ENCODE results near the gene GALNT11. TPM values are rescaled to one million over a fixed set of nuclear protein-coding genes. Genes with fewer than 3 reads are reported as not detected.

The GALNT11 gene
- total RNA-seq, 1 experiment from 2014 or later = 24.1 TPM

DNA sequence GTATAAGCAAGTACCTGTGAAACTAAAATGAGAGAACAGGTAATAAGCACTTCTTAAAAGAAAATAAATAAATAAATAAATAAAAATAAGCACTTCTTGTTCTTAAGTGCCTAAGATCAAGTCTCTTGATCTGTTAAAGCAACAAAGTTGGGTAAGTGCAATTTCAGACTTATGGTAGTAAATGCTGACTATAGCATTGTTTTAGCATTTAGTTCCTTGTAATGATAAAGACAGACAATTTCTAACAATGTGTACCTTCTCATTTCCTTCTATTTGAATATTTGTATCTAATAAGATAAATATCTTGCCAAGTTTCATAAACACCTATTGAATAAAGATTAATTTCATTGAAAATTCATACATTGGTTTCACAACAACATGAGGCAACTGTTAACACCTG lies 87.4 kb downstream of the GALNT11 start:
- Histone ChIP-seq H2BK12ac (ENCODE audit: insufficient read length, low read depth, low read length) (no peak overlapping the region), H3K23ac (ENCODE audit: insufficient read length, low read depth, low read length) (no peak overlapping the region), H3K14ac (ENCODE audit: insufficient read depth, low read length) (no peak overlapping the region), H3K9ac (ENCODE audit: extremely low read depth, insufficient read length, low read length) (no peak overlapping the region), H3K4me1 (ENCODE audit: insufficient read depth, low read length) (no peaks in the 10 kb centered on the region), H3K79me2 (ENCODE audit: insufficient read depth, low read length) (no peaks in the 10 kb centered on the region), H3T11ph (ENCODE audit: low read length) (no peak overlapping the region), H4K20me1 (ENCODE audit: control insufficient read depth, insufficient read depth, insufficient read length) (no peaks in the 10 kb centered on the region), H2AK5ac (ENCODE audit: insufficient read length, low read length) (no peak overlapping the region), H4K8ac (replicated peaks; ENCODE audit: insufficient read length, low read depth, low read length) (no peak overlapping the region), H2BK120ac (ENCODE audit: low read depth, low read length, poor library complexity, severe bottlenecking) (no peak overlapping the region), H4K5ac (ENCODE audit: insufficient read length, low read depth, low read length) (no peak overlapping the region), H3K18ac (ENCODE audit: insufficient read length, low read depth, low read length) (no peak overlapping the region), H3K56ac (ENCODE audit: insufficient read length, low read depth, low read length) (no peak overlapping the region), H3K23me2 (ENCODE audit: insufficient read length, low read depth, low read length, poor library complexity, severe bottlenecking) (no peaks in the 10 kb centered on the region), H3K4me2 (ENCODE audit: insufficient read depth, insufficient read length, low read length) (no peak overlapping the region), H3K27me3 (ENCODE audit: insufficient read depth, low read length) (no peaks in the 10 kb centered on the region), H4K91ac (ENCODE audit: insufficient read length, low read depth, low read length) (no peak overlapping the region), H2BK15ac (ENCODE audit: low read depth, low read length) (no peak overlapping the region), H2BK5ac (ENCODE audit: insufficient read length, low read length) (no peak overlapping the region), H3K79me1 (ENCODE audit: insufficient read depth, low read depth, low read length, poor library complexity, severe bottlenecking) (no peaks in the 10 kb centered on the region), H3K9me3 (ENCODE audit: control insufficient read depth, low read depth, low read length) (no peaks in the 10 kb centered on the region), H3K27ac (ENCODE audit: insufficient read length, low read depth, low read length) (no peak overlapping the region), H2BK20ac (ENCODE audit: low read depth, low read length, poor library complexity, severe bottlenecking) (no peak overlapping the region), H3K4ac (ENCODE audit: low read depth, low read length) (no peak overlapping the region), H2AFZ (ENCODE audit: low read length) (no peak overlapping the region)
- H3K27ac Mint-ChIP-seq = no peak overlapping the region
- DNase-seq = no peak
- TF ChIP-seq CTCF (conservative IDR thresholded peaks at IDR 0.05) = no peak
- H3K4me1 Mint-ChIP-seq = no peaks in the 10 kb centered on the region
- no peak overlapping the region for H3K4me3 Mint-ChIP-seq
- H3K27me3 Mint-ChIP-seq (ENCODE audit: low read depth) = no peaks in the 10 kb centered on the region
- no peaks in the 10 kb centered on the region for H3K9me3 Mint-ChIP-seq
- H3K36me3 Mint-ChIP-seq (ENCODE audit: insufficient read depth in 1 of 3, low read depth in 3 of 3) = peaks cover 8 to 28% (median 27%) of the 10 kb centered on the region in 3 experiments
